Neural crest cell (in vitro differentiated cells): ENCODE data around the gene PPP2R2D. TPM values are rescaled to one million over a fixed set of nuclear protein-coding genes. Genes with fewer than 3 reads are reported as not detected.
A peak's percentile ranks its signal among the peaks of the same experiment; 100 is the strongest.

ENCODE experiments used
- DNase-seq: peaks from one replicate; pipeline ENCODE4 v3.0.0; 2021; ENCODE audit warnings: low read depth, mixed read lengths, low spot score
- H3K27ac Mint-ChIP-seq: one replicate; pipeline ENCODE4 v1.8.0; 2021; ENCODE audit warnings: mild to moderate bottlenecking, mixed read lengths; ENCODE audit not compliant: unreplicated experiment
- H3K27me3 Mint-ChIP-seq: 2 replicates; pipeline ENCODE4 v1.8.0; 2021; ENCODE audit warnings: low read depth, mild to moderate bottlenecking, mixed read lengths
- H3K36me3 Mint-ChIP-seq: 2 replicates; pipeline ENCODE4 v1.8.0; 2021; ENCODE audit warnings: low read depth, mild to moderate bottlenecking, mixed read lengths
- H3K4me1 Mint-ChIP-seq: 2 replicates; pipeline ENCODE4 v1.8.0; 2021; ENCODE audit warnings: mixed read lengths
- H3K4me3 Mint-ChIP-seq: one replicate; pipeline ENCODE4 v1.8.0; 2021; ENCODE audit warnings: mild to moderate bottlenecking, mixed read lengths
- H3K9me3 Mint-ChIP-seq: 2 replicates; pipeline ENCODE4 v1.8.0; 2021; ENCODE audit warnings: mixed read lengths
- CTCF ChIP-seq: fragments of 200-600 bp; sonication (generic); conservative IDR thresholded peaks from 2 replicates; pipeline ENCODE4 v1.5.0; 2021; ENCODE audit warnings: antibody characterized with exemption, mild to moderate bottlenecking
- total RNA-seq: library from RNA; stranded (reverse); gene quantifications from 2 replicates; pipeline ENCODE4 v1.2.1, GENCODE V29; 2021

The PPP2R2D gene
- total RNA-seq, 1 donor from 2014 or later: 39.3 TPM

- H3K36me3 Mint-ChIP-seq: no peaks in the 10 kb centered on the region
- TF ChIP-seq CTCF: peak; percentile 86
- no peak overlapping the region for H3K4me3 Mint-ChIP-seq
- H3K9me3 Mint-ChIP-seq: no peaks in the 10 kb centered on the region
- no peak overlapping the region for H3K27ac Mint-ChIP-seq
- peaks cover 14% of the 10 kb centered on the region for H3K27me3 Mint-ChIP-seq
- H3K4me1 Mint-ChIP-seq: peaks cover 5% of the 10 kb centered on the region
- peak; percentile 93 for DNase-seq
Measured at GRCh38 chr10:131874991-131875451, 25.8 kb upstream of the PPP2R2D start.

DNA sequence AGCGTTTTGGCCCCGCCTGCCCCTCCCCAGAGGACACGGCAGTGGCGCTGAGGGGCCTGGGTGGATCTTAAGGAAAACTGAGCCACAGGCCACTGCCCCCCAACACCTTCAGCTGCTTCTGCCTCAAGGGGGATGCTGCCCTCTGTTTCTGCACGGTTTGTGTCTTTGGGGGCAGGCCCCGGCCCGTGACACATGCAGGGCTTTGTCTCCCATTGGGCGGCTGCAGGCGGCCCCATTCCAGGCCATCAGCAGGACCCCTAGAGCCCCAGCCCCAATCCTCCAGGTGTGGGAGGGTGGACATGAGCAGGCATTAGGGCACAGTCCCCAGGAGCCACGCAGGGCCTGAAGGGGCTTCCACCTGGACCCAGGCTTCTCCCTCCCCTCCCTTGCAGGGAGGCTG, 25.3 kb upstream of the PPP2R2D start:
- DNase-seq: no peak
- no peak for TF ChIP-seq CTCF
- Mint-ChIP-seq H3K4me3 (no peak overlapping the region), H3K27ac (no peak overlapping the region), H3K9me3 (no peaks in the 10 kb centered on the region), H3K36me3 (no peaks in the 10 kb centered on the region), H3K4me1 (peaks cover 5% of the 10 kb centered on the region), H3K27me3 (peaks cover 14% of the 10 kb centered on the region)

DNA sequence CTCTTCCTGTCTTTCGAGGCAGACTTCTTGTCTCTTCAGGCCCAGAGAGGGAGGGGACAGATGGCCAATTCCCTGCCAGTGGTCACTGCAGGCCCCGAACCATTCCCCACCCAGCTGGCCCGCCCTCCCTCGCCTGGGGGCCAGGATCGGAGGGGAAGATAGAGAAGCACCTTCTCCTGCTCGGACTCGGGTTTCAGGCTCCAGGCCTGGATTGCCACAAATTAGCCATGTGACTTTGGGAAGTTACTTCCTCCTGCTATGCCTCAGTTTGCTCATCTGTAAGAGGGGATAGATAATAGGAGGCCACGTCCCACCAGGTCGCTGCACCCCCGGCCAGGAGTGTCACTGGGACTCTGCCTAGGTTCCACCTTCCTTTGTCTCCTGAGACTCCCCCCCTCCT, 24.8 kb upstream of the PPP2R2D start:
- TF ChIP-seq CTCF: no peak
- Mint-ChIP-seq H3K27me3 (peaks cover 14% of the 10 kb centered on the region), H3K27ac (no peak overlapping the region), H3K9me3 (no peaks in the 10 kb centered on the region), H3K36me3 (peaks cover 2% of the 10 kb centered on the region), H3K4me3 (no peak overlapping the region), H3K4me1 (peaks cover 5% of the 10 kb centered on the region)
- DNase-seq: no peak

DNA sequence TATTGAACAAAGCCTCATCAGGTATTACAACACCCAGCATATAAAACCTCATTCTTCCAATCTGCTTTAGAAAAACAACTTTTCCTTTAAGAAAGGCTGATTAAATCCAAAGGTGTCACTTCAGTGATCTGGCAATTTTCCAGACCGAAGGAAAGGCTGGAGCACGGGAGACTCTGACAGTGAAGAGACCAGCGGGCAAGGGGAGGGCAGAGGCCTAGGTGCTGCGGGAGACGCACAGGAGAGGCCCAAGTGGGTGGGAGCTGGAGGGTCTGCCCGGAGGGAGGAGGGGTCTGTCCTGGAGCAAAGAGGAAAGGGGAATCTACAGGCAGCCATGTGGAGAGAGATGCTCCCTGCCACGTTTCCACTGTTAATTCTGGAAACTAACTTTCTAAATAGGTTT, 24.3 kb upstream of the PPP2R2D start:
- H3K27me3 Mint-ChIP-seq: peaks cover 14% of the 10 kb centered on the region
- TF ChIP-seq CTCF: no peak
- no peak for DNase-seq
- peaks cover 5% of the 10 kb centered on the region for H3K4me1 Mint-ChIP-seq
- no peak overlapping the region for H3K27ac Mint-ChIP-seq
- no peak overlapping the region for H3K4me3 Mint-ChIP-seq
- H3K9me3 Mint-ChIP-seq: no peaks in the 10 kb centered on the region
- peaks cover 3% of the 10 kb centered on the region for H3K36me3 Mint-ChIP-seq

- DNase-seq: no peak
- no peaks in the 10 kb centered on the region for H3K4me1 Mint-ChIP-seq
- peaks cover 14% of the 10 kb centered on the region for H3K27me3 Mint-ChIP-seq
- no peak overlapping the region for H3K27ac Mint-ChIP-seq
- no peaks in the 10 kb centered on the region for H3K9me3 Mint-ChIP-seq
- no peak for TF ChIP-seq CTCF
- peaks cover 3% of the 10 kb centered on the region for H3K36me3 Mint-ChIP-seq
- no peak overlapping the region for H3K4me3 Mint-ChIP-seq
Measured at GRCh38 chr10:131880016-131880590, 20.7 kb upstream of the PPP2R2D start.
